Endometrial microvascular endothelial cells (primary cell): Measurements from ENCODE around the gene MT1E. TPM values are rescaled to one million over a fixed set of nuclear protein-coding genes. Genes with fewer than 3 reads are reported as not detected.
"Not testable (repeated sequence)": the region's sequence is repeated elsewhere in the genome, so short reads cannot be mapped to it uniquely, and the experiment has no call there.

Experiments used
- in situ Hi-C: cut with HindIII; loops from 2 replicates; pipeline ENCODE4 v1.10.0; 2017; ENCODE audit warnings: low sequenced_read_pairs, low pct_unique_long_range_greater_than_20kb; ENCODE audit errors: inconsistent ontology term
- total RNA-seq: library from RNA; depleted of rRNA; stranded (reverse); fragments of >200 nt; gene quantifications from one replicate; pipeline ENCODE4 v1.2.3, GENCODE V29; 2015; ENCODE audit errors: inconsistent ontology term

MT1E gene
- total RNA-seq, 1 donor from 2014 or later = 878 TPM

- in situ Hi-C loops = not testable (repeated sequence)
These were observed 3.7 kb upstream of the MT1E start for GRCh38 chr16:56621665-56622445.

DNA sequence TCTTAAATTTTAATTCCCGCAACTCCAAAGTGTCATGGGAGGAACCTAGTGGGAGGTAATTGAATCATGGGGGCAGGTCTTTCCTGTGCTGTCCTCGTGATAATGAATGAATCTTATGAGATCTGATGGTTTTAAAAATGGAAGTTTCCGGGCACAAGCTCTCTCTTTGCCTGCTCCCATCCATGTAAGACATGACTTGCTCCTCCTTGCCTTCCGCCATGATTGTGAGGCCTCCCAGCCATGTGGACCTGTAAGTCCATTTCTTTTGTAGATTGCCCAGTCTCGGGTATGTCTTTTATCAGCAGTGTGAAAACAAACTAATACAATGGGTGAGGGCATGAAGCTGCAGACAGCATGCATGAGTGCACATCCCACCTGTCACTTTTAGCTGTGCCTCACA is 2.4 kb upstream of the MT1E start:
- in situ Hi-C loops = not testable (repeated sequence)

- in situ Hi-C loops = no loop called here
These were observed 1.9 kb upstream of the MT1E start for GRCh38 chr16:56623637-56624036.

- in situ Hi-C loops = no loop called here
These were observed 518 bp downstream of the MT1E start for GRCh38 chr16:56625943-56626654.

DNA sequence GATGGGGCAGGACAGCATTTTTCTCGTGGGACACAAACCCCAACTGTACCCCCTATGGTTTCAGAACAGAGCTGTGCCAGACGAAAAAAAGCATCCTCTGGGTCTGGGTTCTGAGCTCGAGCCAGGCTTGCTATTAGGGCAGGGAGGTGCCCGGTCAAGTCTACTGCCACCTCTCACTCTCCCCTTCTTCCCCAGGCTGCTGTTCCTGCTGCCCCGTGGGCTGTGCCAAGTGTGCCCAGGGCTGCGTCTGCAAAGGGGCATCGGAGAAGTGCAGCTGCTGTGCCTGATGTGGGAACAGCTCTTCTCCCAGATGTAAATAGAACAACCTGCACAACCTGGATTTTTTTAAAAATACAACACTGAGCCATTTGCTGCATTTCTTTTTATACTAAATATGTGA is 1.1 kb downstream of the MT1E start:
- in situ Hi-C loops = no loop called here

DNA sequence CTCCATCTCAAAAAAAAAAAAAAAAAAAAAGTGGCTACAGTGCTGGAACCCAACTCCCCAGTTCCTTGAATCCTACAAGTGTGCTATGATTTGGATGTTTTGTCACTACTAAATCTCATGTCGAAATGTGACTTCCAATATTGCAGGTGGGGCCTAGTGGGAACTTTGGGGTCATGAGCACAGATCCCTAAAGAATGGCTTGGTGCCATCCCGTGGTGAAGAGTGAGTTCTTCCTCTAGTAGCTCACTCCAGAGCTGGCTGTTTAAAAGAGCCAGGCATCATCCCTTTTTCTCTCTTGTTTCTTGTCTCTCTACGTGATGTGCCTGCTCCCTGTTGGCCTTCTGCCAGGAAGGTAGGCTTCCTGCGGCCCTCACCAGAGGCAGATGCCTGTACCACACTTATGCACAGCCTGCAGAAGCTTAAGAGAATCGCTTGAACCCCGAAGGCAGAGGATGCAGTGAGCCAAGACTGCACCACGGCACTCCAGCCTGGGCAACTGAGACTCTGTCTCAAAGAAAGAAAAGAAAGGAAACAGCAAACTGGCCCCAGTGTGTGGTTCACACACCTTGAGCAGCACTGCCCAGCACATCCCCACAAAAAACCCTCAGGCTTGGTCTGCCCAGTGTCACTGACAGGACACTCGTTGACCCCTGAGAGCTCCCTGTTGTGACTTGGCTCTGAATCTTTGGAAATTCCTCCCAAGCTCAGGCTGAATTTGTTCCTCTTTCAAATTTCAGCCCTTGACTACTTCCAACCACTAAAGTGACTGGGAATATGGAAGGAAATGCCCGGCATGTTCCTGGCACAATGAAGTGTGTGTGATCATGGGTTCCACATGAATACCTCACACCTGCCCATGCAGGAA is 3.1 kb downstream of the MT1E start:
- in situ Hi-C loops = no loop called here

DNA sequence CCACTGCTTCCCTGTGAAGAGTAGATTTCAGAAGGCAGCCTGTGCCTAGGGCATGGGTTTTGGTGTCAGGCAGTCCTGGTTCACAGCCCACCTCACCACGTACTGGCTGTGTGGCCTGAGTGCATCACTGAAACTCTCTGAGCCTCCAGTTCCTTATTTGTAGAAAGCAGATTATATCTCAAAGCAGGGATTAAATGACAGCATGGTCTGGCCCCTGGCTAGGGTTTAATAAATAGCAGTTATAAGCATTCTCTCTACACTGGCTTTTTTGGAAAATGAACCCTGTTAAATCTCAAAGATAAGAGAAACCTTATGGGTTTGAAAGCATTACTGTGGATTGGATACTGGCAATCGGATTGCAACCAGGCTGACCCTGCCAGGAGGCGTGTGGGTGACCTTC is 4.0 kb downstream of the MT1E start:
- in situ Hi-C loops = no loop called here

DNA sequence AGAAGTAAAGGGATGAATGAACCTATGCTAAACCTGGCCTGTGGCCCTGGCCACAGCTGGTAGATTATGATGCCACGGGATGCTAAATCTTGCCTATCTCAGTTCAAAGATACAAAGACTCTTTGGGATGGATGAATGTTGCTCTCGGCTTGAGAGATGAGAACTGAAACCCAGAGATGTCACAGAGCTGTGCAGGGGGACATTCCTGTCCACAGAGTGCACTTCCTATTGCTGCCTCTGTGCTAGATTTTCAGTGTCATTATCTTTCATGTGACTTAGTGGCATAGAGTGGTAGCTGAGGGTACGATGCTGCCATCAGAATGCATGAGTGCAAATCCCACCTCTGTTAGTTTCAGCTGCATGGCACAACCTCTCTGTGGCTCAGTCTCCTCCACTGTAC is 4.6 kb downstream of the MT1E start:
- in situ Hi-C loops = no loop called here

DNA sequence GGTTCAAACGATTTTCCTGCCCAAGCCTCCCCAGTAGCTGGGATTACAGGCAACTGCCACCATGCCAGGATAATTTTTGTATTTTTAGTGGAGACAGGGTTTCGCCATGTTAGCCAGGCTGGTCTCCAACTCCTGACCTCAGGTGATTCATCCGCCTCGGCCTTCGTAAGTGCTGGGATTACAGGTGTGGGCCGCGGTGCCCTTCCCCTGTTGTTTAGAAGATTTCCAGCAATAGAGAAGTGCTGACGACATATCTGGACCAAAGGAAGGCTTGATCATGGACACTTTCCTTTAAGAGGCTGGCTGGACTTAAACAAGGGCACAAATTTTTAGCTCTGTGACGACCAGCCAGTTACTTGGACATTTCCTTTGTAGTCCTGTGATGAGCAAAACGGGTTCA is 5.6 kb downstream of the MT1E start:
- in situ Hi-C loops = no loop called here

GRCh38 chr16:56631832-56632155 is 6.2 kb downstream of the MT1E start:
- in situ Hi-C loops = no loop called here

DNA sequence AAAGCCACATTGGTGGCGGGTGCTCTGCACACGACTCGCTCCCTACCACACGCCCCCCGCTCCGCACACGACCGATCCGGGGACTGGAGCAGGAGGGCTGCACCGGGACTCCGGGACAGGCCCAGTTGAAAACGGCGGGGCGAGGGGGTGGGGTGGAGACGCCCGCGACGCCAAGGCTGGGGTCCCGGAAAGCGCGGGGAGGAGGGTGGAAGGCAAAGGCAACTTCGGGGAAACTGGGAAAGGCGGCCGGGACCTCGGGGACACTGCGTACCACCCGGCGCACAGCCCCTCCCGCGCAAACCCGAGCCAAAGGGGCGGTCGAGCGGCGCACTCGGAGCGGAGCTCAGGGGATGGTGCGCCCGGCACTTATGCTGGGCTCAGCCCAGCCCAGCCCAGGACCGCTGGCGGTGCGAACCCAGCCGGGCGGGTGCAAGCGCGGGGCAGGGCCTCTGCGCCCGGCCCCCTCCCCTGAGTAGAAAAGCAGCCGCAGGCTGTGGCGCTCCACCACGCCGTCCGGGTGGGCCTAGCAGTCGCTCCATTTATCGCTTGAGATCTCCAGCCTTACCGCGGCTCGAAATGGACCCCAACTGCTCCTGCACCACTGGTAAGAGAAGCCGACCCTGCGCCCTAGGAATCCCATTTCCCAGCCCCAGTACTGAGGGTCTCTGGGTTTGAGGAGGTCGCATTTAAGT is 6.7 kb downstream of the MT1E start, which contains the start of gene MT1M:
MT1M (plus strand) TSS at position 504 of the 692 bp plus-strand sequence; CDS start at position 577, 73 bp downstream.
- in situ Hi-C loops = no loop called here

DNA sequence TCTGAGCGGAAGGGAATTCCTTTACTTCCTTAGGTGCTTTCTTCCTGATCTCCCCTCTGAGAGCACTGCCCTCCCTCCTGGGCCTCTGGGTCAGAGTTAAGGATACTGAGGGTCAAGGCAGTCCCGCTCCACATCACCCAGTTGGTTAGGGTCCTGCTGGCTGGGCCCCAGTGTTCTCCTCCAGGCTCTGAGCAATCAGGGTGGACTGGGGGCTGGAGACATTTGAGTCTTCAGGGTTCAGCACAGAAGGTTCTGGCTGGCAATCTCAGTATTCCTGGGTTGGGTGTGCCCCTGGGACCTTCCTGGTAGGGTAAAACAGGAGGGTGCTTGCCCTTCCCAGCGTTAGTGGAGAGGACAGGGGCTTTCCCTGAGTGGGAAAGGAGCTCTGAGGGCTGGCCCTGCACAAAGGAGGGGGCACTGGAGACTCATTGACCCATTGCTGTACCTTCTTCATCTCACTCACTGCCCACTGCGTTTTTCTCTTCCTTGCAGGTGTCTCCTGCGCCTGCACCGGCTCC is 7.3 kb downstream of the MT1E start:
- in situ Hi-C loops = no loop called here

DNA sequence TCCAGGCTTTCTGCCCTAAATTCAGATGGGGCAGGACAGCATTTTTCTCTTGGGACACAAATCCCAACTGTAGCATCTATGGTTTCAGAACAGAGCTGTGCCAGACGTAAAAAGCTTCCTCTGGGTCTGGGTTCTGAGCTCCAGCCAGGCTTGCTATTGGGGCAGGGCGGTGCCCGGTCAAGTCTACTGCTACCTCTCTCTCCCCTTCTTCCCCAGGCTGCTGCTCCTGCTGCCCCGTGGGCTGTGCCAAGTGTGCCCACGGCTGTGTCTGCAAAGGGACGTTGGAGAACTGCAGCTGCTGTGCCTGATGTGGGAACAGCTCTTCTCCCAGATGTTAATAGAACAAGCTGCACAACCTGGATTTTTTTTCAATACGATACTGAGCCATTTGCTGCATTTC is 8.0 kb downstream of the MT1E start:
- in situ Hi-C loops = no loop called here

DNA sequence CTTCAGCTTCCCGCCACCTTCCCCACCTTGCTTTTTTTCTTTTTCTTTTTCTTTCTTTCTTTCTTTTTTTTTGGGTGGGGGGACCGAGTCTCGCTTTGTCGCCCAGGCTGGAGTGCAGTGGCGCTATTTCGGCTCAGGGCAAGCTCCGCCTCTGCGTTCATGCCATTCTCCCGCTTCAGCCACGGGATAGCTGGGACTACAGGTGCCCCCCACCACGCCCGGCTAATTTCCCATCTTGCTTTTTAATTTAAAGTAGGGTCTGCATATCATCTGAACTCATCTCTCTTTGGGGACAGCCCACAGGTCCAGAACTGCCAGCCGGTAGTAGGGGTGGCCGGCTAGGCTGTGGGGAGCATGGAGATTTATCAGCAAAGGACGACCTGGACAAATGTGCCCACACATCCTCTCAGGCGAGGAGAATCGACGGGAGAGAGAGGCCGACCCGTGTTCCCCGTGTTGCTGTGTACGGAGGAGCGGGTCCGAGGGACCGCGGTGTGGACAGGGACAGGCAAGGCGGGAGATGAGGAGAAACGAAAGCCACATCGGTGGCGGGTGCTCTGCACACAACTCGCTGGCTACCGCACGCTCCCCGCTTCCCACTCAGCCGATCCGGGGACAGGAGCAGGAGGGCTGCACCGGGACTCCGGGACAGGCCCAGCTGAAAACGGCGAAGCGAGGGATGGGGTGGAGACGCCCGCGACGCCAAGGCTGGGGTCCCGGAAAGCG is 9.3 kb downstream of the MT1E start:
- in situ Hi-C loops = no loop called here

DNA sequence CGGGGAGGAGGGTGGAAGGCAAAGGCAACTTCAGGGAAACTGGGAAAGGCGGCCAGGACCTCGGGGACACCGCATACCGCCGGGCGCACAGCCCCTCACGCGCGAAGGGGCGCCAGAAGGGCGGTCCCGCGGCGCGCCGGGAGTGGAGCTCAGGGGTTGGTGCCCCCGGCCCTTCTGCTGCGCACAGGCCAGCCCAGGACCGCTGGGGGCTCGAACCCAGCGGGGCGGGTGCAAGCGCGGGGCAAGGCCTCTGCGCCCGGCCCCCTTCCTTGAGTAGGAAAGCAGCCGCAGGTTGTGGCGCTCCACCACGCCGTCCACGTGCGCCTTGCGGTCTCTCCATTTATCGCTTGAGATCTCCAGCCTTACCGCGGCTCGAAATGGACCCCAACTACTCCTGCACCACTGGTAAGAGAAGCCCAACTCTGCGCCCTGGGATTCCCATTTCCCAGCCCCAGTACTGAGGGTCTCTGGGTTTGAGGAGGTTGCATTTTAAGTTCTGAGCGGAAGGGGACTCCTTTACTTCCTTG is 9.9 kb downstream of the MT1E start:
- in situ Hi-C loops = no loop called here

DNA sequence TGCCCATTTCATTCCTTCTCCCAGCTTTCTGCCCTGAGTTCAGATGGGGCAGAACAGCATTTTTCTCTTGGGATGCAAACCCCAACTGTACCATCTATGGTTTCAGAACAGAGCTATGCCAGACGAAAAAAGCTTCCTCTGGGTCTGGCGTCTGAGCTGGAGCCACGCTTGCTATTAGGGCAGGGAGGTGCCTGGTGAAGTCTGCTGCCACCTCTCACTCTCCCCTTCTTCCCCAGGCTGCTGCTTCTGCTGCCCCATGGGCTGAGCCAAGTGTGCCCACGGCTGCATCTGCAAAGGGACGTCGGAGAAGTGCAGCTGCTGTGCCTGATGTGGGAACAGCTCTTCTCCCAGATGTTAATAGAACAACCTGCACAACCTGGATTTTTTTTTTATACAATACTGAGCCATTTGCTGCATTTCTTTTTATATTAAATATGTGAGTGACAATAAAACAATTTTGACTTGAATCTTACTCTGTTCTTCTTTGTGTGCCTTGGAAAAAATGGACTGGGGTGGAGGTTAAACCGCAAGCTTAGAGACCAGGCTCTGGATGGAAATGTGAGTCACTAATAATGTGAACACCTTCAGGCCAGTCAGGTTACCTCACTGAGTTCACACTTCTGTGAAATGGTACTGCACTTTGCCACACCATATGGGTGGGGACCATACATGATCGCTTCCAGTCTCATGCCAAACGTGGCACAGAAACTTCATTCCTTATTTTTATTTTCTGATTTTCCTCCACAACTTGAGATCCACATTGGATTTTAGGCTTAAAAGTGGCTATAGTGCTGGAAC is 11.2 kb downstream of the MT1E start:
- in situ Hi-C loops = no loop called here
